ENCODE measurements around the gene RBMS1.

The RBMS1 gene

GRCh38 chr2:160493227-160494028 is at the start of gene RBMS1:
TSS of gene RBMS1 (minus strand) at chr2:160493807. CDS start at chr2:160493363, 444 bp downstream.
- FAIRE-seq = no peak

- FAIRE-seq = no peak
Measured at GRCh38 chr2:160541745-160542144, 48.1 kb upstream of the RBMS1 start.

- FAIRE-seq = no peak
Measured at GRCh38 chr2:160538559-160539355, 45.1 kb upstream of the RBMS1 start.

- no peak for FAIRE-seq
Measured at GRCh38 chr2:160538115-160538514, 44.5 kb upstream of the RBMS1 start.

- no peak for FAIRE-seq
Measured at GRCh38 chr2:160534996-160535395, 41.4 kb upstream of the RBMS1 start.

GRCh38 chr2:160534249-160534648 is 40.6 kb upstream of the RBMS1 start:
- no peak for FAIRE-seq

- FAIRE-seq = no peak
Measured at GRCh38 chr2:160533482-160533881, 39.9 kb upstream of the RBMS1 start.

GRCh38 chr2:160532388-160532787 is 38.8 kb upstream of the RBMS1 start:
- FAIRE-seq = no peak

- FAIRE-seq = no peak
Measured at GRCh38 chr2:160522951-160523710, 29.5 kb upstream of the RBMS1 start.

GRCh38 chr2:160517731-160518130 is 24.1 kb upstream of the RBMS1 start:
- FAIRE-seq = no peak

- no peak for FAIRE-seq
Measured at GRCh38 chr2:160516547-160517365, 23.1 kb upstream of the RBMS1 start.

GRCh38 chr2:160515120-160515519 is 21.5 kb upstream of the RBMS1 start:
- no peak for FAIRE-seq

- no peak for FAIRE-seq
Measured at GRCh38 chr2:160513120-160513519, 19.5 kb upstream of the RBMS1 start.

- FAIRE-seq = no peak
Measured at GRCh38 chr2:160512491-160512890, 18.9 kb upstream of the RBMS1 start.

- no peak for FAIRE-seq
Measured at GRCh38 chr2:160510617-160511016, 17.0 kb upstream of the RBMS1 start.

- no peak for FAIRE-seq
Measured at GRCh38 chr2:160509016-160509415, 15.4 kb upstream of the RBMS1 start.

- no peak for FAIRE-seq
Measured at GRCh38 chr2:160507464-160507863, 13.9 kb upstream of the RBMS1 start.

- peak; percentile 10 for FAIRE-seq
Measured at GRCh38 chr2:160507046-160507407, 13.4 kb upstream of the RBMS1 start.

GRCh38 chr2:160506371-160507045 is 12.9 kb upstream of the RBMS1 start:
- no peak for FAIRE-seq

- FAIRE-seq = peak; percentile 43
Measured at GRCh38 chr2:160505256-160505655, 11.6 kb upstream of the RBMS1 start.

- no peak for FAIRE-seq
Measured at GRCh38 chr2:160502478-160502877, 8.9 kb upstream of the RBMS1 start.

- FAIRE-seq = no peak
Measured at GRCh38 chr2:160501370-160501769, 7.8 kb upstream of the RBMS1 start.
